GM12891 (cell line): ENCODE results near the gene KCND3.

Source experiments
- DNase-seq: peaks from one replicate; pipeline ENCODE4 v3.0.0; 2011; ENCODE audit warnings: low spot score; ENCODE audit not compliant: insufficient read length
- FAIRE-seq: peaks from 2 replicates; lab custom pipeline; 2011; peaks lifted over from hg19 to GRCh38; lab: Jason Lieb, UNC
- PAX5 ChIP-seq: IDR thresholded peaks from 2 replicates; pipeline ENCODE4 v1.6.1; 2011; ENCODE audit warnings: low read length, moderate library complexity, mild to moderate bottlenecking; ENCODE audit not compliant: insufficient read depth, severe bottlenecking
- POLR2A ChIP-seq: IDR thresholded peaks from 2 replicates; pipeline ENCODE4 v1.6.1; 2011; ENCODE audit warnings: low read depth, low read length, control low read depth
- POLR2AphosphoS5 ChIP-seq: IDR thresholded peaks from 2 replicates; pipeline ENCODE4 v1.6.1; 2011; ENCODE audit warnings: low read depth, low read length, control low read depth
- POU2F2 ChIP-seq: IDR thresholded peaks from 2 replicates; pipeline ENCODE4 v1.6.1; 2011; ENCODE audit warnings: low read depth, mild to moderate bottlenecking, control low read depth, low read length, moderate library complexity
- SPI1 ChIP-seq: IDR thresholded peaks from 2 replicates; pipeline ENCODE4 v1.6.1; 2011; ENCODE audit warnings: low read depth, low read length, control low read depth
- TAF1 ChIP-seq: IDR thresholded peaks from 2 replicates; pipeline ENCODE4 v1.6.1; 2011; ENCODE audit warnings: low read depth, low read length, control low read depth

Gene KCND3

GRCh38 chr1:111876631-111877030 lies 112.8 kb downstream of the KCND3 start:
- FAIRE-seq = no peak
- no peak for DNase-seq
- TF ChIP-seq TAF1 (no peak), POU2F2 (no peak), SPI1 (no peak), POLR2A (no peak), PAX5 (no peak), POLR2AphosphoS5 (no peak)

GRCh38 chr1:111875640-111876039 lies 113.8 kb downstream of the KCND3 start:
- DNase-seq = no peak
- TF ChIP-seq PAX5 (no peak), TAF1 (no peak), POLR2A (no peak), POLR2AphosphoS5 (no peak), POU2F2 (no peak), SPI1 (no peak)
- FAIRE-seq = peak; percentile 40

- FAIRE-seq (no peak), DNase-seq (no peak)
- no peak for TF ChIP-seq POU2F2
- no peak for TF ChIP-seq POLR2AphosphoS5
- TF ChIP-seq TAF1 = no peak
- TF ChIP-seq PAX5 = no peak
- TF ChIP-seq SPI1 = no peak
- TF ChIP-seq POLR2A = no peak
These were observed 115.9 kb downstream of the KCND3 start for GRCh38 chr1:111873460-111874030.

- DNase-seq = no peak
- no peak for TF ChIP-seq TAF1
- TF ChIP-seq SPI1 = no peak
- TF ChIP-seq POU2F2 = no peak
- no peak for TF ChIP-seq POLR2A
- TF ChIP-seq PAX5 = no peak
- no peak for TF ChIP-seq POLR2AphosphoS5
- no peak for FAIRE-seq
These were observed 119.3 kb downstream of the KCND3 start for GRCh38 chr1:111870181-111870580.

DNA sequence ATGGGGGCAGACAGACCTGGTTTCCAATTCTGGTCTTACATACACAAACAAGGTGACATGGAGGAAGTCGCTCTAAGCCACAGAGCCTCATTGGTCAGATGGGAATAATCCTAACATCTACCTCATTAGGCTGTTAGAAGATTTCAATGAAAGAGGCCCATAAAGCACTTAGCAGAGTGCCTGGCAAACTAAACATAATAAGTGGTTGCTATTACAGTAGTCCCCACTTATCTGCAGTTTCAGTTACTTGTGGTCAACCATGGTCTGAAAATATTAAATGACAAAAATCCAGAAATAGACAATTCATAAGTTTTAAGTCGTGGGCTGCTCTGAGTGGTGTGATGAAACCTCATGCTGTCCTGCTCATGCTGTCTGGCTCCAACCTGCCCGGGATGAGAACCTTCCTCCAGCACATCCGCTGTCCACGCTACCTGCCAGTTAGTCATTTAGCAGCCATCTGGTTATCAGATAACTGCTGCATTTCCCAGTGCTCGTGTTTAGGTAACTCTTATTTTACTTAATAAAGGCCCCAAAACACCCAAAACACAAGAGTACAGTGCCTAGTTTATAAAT lies 121.5 kb downstream of the KCND3 start:
- DNase-seq (no peak), FAIRE-seq (no peak)
- TF ChIP-seq POU2F2 = no peak
- TF ChIP-seq POLR2AphosphoS5 = no peak
- TF ChIP-seq TAF1 = no peak
- TF ChIP-seq POLR2A = no peak
- no peak for TF ChIP-seq SPI1
- no peak for TF ChIP-seq PAX5

DNA sequence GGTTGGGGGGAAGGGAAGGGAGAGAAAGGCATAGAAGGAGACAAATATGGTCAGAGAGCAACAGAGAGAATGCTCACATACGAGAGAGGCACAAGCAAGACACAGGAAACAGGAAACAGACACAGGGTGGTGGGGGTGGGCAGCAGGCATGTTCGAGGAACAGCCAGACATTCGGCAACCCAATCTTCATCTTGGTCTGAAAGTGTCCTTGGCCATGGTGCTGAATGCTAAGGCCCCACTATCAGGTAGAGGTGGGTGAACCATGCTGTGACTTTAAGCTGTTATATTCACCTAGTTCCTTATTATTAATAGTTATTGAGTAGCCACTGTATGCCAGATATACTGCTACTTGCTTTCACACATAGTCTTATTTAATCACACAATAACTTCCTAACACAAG lies 124.6 kb downstream of the KCND3 start:
- FAIRE-seq = no peak
- TF ChIP-seq PAX5 = no peak
- TF ChIP-seq POLR2AphosphoS5 = no peak
- no peak for TF ChIP-seq POU2F2
- no peak for TF ChIP-seq POLR2A
- TF ChIP-seq SPI1 = no peak
- TF ChIP-seq TAF1 = no peak
- no peak for DNase-seq

GRCh38 chr1:111863401-111863800 lies 126.1 kb downstream of the KCND3 start:
- DNase-seq (no peak), FAIRE-seq (no peak)
- TF ChIP-seq PAX5 (no peak), POLR2A (no peak), TAF1 (no peak), SPI1 (no peak), POLR2AphosphoS5 (no peak), POU2F2 (no peak)

DNA sequence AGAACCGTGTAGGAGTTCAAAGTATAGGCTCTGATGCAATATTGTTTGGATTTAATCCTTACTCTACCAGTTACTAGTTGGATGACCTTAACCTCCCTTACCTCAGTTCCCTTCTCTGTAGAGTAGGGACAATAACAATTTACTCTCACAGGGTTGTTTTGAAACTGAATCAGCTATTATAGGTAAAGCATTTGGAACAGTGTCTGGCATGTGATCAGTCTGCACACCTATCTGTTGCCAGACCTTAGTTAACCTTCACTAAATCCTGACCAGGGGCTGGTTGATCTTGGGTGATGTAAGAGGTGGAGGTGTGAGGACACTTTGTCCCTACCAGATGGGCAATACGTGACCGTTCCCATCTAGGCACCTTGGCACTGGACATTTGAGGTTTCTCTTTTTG lies 126.9 kb downstream of the KCND3 start:
- FAIRE-seq = no peak
- DNase-seq = no peak
- no peak for TF ChIP-seq SPI1
- no peak for TF ChIP-seq TAF1
- no peak for TF ChIP-seq POLR2AphosphoS5
- TF ChIP-seq POU2F2 = no peak
- TF ChIP-seq POLR2A = no peak
- TF ChIP-seq PAX5 = no peak

GRCh38 chr1:111861523-111861922 lies 127.9 kb downstream of the KCND3 start:
- TF ChIP-seq POLR2A (no peak), POU2F2 (no peak), SPI1 (no peak), TAF1 (no peak), PAX5 (no peak), POLR2AphosphoS5 (no peak)
- DNase-seq (no peak), FAIRE-seq (no peak)

- FAIRE-seq (no peak), DNase-seq (no peak)
- TF ChIP-seq POLR2A = no peak
- TF ChIP-seq POU2F2 = no peak
- no peak for TF ChIP-seq PAX5
- TF ChIP-seq SPI1 = no peak
- no peak for TF ChIP-seq TAF1
- no peak for TF ChIP-seq POLR2AphosphoS5
These were observed 132.2 kb downstream of the KCND3 start for GRCh38 chr1:111857194-111857651.
